ENCODE data around the gene PQBP1.

The PQBP1 gene

DNA sequence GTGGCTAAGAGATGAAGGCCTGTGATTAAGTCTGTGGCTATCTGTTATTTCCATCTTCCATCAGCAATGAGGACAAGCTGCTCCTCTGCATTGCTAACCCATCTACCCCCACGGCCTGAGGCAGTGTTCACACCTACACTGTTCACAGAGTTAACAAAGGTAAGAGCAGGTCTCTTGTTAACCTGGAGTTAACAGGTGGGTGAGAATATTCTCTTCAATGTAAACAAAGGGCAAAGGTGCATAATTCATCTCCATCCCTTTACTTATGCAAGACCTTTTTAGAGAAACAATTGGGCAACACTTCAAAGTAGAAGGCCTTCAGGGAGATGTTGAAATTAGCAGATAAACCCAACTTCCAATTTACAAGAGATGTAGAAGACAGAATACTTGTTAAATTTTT is 10.9 kb downstream of the PQBP1 start:
- in situ Hi-C loops (cut with MboI; ENCODE audit: low pct_unique_long_range_greater_than_20kb, low sequenced_read_pairs, unreplicated experiment): no loop called here
- no peak for DNase-seq (ENCODE audit: low spot score)
- TF ChIP-seq CTCF (IDR thresholded peaks at IDR 0.05; ENCODE audit: extremely low read depth, insufficient read depth, missing control alignments): no peak

DNA sequence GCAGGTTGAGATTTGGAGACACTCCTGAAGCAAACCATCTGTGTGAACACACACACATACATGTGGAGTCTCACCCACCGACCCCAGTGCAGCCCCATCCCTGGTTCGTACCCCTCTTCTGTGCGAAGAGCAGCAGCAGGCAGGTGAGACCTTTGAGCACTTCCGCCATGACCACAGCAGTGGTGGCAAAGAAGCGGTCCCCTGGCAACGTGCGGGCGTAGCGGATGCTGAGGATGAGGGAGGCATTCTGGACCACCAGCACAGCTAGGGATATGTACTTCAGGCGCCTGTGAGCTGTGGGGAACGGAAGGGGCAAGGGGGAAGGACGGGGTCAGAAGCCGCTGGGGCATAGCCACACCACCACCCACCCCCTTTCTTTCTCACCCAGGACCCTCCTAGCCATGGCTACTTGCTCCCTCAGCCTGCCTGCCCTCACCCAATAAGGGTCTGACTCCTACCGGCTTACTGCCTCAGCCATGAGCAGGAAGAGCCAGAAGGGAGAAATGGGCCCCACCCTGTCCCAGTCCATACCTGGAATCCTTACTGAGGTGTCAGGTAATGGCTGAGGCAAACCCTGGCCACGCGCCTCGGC is 12.1 kb downstream of the PQBP1 start:
- TF ChIP-seq CTCF (IDR thresholded peaks at IDR 0.05; ENCODE audit: extremely low read depth, insufficient read depth, missing control alignments): no peak
- in situ Hi-C loops (cut with MboI; ENCODE audit: low pct_unique_long_range_greater_than_20kb, low sequenced_read_pairs, unreplicated experiment): no loop called here

GRCh38 chrX:48910926-48911411 is 13.2 kb downstream of the PQBP1 start:
- no peak for TF ChIP-seq CTCF (IDR thresholded peaks at IDR 0.05; ENCODE audit: extremely low read depth, insufficient read depth, missing control alignments)
- no peak for DNase-seq (ENCODE audit: low spot score)
- in situ Hi-C loops (cut with MboI; ENCODE audit: low pct_unique_long_range_greater_than_20kb, low sequenced_read_pairs, unreplicated experiment): no loop called here

More for the DNA sequence above, 12.1 kb downstream of the PQBP1 start:
- no peak for DNase-seq (ENCODE audit: low spot score)

DNA sequence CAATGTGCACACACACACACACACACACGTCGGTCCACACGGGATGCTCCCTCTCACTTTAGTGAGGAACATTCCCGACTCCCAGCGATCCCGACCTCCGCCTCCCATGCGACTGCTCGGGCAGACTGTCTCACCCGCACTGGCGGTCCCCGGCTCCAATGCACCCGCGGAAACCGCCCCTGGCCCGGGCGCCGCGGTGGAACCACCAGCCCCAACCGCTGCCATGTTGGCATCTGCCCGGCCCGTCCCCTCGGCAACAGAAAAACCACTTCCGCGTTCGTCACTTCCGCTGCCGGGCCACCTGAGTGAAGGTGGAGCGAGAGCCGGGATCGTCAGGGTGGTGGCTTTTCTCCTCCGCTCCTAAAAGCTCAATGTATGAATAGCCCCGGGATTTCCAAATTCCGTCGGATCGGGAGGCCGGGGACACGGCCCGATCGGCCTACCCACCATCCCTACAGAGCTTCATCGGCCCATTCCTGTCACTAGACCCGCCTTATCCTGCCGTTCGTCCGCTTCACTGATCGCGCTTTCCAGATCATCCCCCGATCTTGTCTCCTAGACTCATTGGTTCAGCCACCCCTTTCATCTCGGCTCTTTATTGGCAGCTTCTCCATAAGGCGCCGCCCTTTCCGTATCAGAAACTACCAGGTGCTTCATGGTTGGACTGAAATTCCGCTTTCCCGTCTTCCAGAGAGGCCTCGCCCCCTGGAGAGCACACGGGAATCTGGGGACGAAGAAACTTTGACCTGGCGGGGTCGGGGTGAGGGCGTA is 13.9 kb downstream of the PQBP1 start, which contains the start of gene SLC35A2:
Gene SLC35A2, minus strand, starts transcription at position 235 of the 771 bp plus-strand sequence. Its CDS starts 10 bp downstream, at position 225.
- TF ChIP-seq CTCF (IDR thresholded peaks at IDR 0.05; ENCODE audit: extremely low read depth, insufficient read depth, missing control alignments): no peak
- in situ Hi-C loops (cut with MboI; ENCODE audit: low pct_unique_long_range_greater_than_20kb, low sequenced_read_pairs, unreplicated experiment): no loop called here
- DNase-seq (ENCODE audit: low spot score): peak; percentile 79

DNA sequence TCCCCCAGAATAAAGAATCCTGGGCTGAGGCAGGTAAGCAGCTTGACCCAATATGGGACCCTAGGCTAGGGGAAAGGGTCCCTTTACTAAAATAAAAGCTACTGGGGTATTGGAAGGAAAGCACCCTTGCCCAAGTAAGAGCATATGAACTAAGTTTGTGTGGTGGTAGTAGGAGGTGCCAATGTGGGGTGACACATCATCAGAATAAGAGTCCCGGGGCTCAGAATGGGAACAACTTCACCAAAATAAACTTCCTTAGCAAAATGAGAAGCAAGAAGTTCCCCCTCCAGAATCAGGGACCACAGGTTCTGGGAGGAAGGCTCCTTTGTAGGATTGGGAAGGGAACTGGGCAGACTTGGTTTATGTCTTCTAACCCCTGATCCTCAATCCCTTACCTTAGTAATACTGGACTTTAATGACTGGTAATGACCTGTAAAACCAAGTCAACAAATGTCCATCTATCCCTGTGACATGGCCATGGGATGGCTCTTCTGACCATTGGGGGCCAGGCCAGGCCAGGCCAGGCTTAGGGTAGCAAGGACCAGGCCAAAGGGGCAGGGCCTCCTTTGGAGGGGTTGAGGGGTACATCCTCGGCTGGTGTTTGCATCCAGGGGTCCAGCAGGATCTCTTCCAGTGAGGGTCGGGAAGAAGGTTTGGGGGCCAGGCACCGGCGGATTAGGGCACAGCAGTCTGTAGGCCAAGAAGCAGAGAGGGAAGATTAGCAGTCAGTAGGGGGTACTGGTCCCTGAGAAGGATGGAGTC is 16.1 kb downstream of the PQBP1 start:
- TF ChIP-seq CTCF (IDR thresholded peaks at IDR 0.05; ENCODE audit: extremely low read depth, insufficient read depth, missing control alignments): no peak
- no peak for DNase-seq (ENCODE audit: low spot score)
- in situ Hi-C loops (cut with MboI; ENCODE audit: low pct_unique_long_range_greater_than_20kb, low sequenced_read_pairs, unreplicated experiment): no loop called here

Measured in GM13977 (cell line).